Endothelial cell of hepatic sinusoid (primary cell): ENCODE measurements around the gene HMCN2.

Experiments
- in situ Hi-C: cut with HindIII; loops from 2 replicates; pipeline ENCODE4 v1.10.0; 2017; ENCODE audit warnings: low sequenced_read_pairs

The HMCN2 gene

GRCh38 chr9:130286072-130286770, 20.7 kb downstream of the HMCN2 start:
- in situ Hi-C loops = no loop called here

GRCh38 chr9:130286781-130287428, 21.3 kb downstream of the HMCN2 start:
- in situ Hi-C loops = no loop called here

- in situ Hi-C loops = no loop called here
Measured at GRCh38 chr9:130287736-130288135, 22.2 kb downstream of the HMCN2 start.

- in situ Hi-C loops = no loop called here
Measured at GRCh38 chr9:130288393-130288792, 22.8 kb downstream of the HMCN2 start.

GRCh38 chr9:130288926-130289690, 23.5 kb downstream of the HMCN2 start:
- in situ Hi-C loops = no loop called here

- in situ Hi-C loops = no loop called here
Measured at GRCh38 chr9:130289711-130290241, 24.2 kb downstream of the HMCN2 start.

- in situ Hi-C loops = no loop called here
Measured at GRCh38 chr9:130290291-130291181, 25.0 kb downstream of the HMCN2 start.

- in situ Hi-C loops = no loop called here
Measured at GRCh38 chr9:130291474-130291873, 25.9 kb downstream of the HMCN2 start.

GRCh38 chr9:130292106-130292505, 26.5 kb downstream of the HMCN2 start:
- in situ Hi-C loops = no loop called here

- in situ Hi-C loops = no loop called here
Measured at GRCh38 chr9:130294664-130295063, 29.1 kb downstream of the HMCN2 start.

GRCh38 chr9:130295431-130295830, 29.9 kb downstream of the HMCN2 start:
- in situ Hi-C loops = no loop called here

- in situ Hi-C loops = no loop called here
Measured at GRCh38 chr9:130295945-130296782, 30.6 kb downstream of the HMCN2 start.

GRCh38 chr9:130296783-130297055, 31.2 kb downstream of the HMCN2 start:
- in situ Hi-C loops = no loop called here

- in situ Hi-C loops = no loop called here
Measured at GRCh38 chr9:130297371-130297770, 31.8 kb downstream of the HMCN2 start.

- in situ Hi-C loops = no loop called here
Measured at GRCh38 chr9:130298662-130299279, 33.2 kb downstream of the HMCN2 start.

GRCh38 chr9:130299785-130300615, 34.4 kb downstream of the HMCN2 start:
- in situ Hi-C loops = no loop called here

- in situ Hi-C loops = no loop called here
Measured at GRCh38 chr9:130300739-130301138, 35.2 kb downstream of the HMCN2 start.

- in situ Hi-C loops = no loop called here
Measured at GRCh38 chr9:130301483-130302286, 36.1 kb downstream of the HMCN2 start.
